MM.1S (cell line): ENCODE data around the gene APPBP2.

Experiments used
- DNase-seq: peaks from one replicate; pipeline ENCODE4 v3.0.0-alpha.2; 2015
- H2AFZ ChIP-seq: fragments of 300-600 bp; sonication (generic); 2 replicates; pipeline ENCODE4 v1.6.0; 2016; ENCODE audit warnings: antibody characterized with exemption, low read length
- H3F3A ChIP-seq: fragments of 300-600 bp; sonication (generic); 2 replicates; pipeline ENCODE4 v1.6.1; 2016; ENCODE audit warnings: mild to moderate bottlenecking, antibody characterized with exemption, low read length, moderate library complexity, mixed read lengths; ENCODE audit not compliant: insufficient read depth
- H3K27ac ChIP-seq: fragments of 300-600 bp; sonication (generic); 2 replicates; pipeline ENCODE4 v1.5.1; 2016; ENCODE audit warnings: mild to moderate bottlenecking, low read length
- H3K27me3 ChIP-seq: fragments of 300-600 bp; sonication (generic); replicated peaks from 2 replicates; pipeline ENCODE4 v1.6.0; 2016; ENCODE audit warnings: low read length; ENCODE audit not compliant: insufficient read depth
- H3K36me3 ChIP-seq: fragments of 300-600 bp; sonication (generic); replicated peaks from 2 replicates; pipeline ENCODE4 v1.6.1; 2016; ENCODE audit warnings: mild to moderate bottlenecking, low read length, mixed read lengths; ENCODE audit not compliant: insufficient read depth
- H3K4me1 ChIP-seq: fragments of 300-600 bp; sonication (generic); 2 replicates; pipeline ENCODE4 v1.6.1; 2016; ENCODE audit warnings: low read length, mixed read lengths
- H3K4me2 ChIP-seq: fragments of 300-600 bp; sonication (generic); 2 replicates; pipeline ENCODE4 v1.6.0; 2016; ENCODE audit warnings: low read depth, low read length
- H3K4me3 ChIP-seq: fragments of 300-600 bp; sonication (generic); 2 replicates; pipeline ENCODE4 v1.5.1; 2016; ENCODE audit warnings: low read length, mixed read lengths
- H3K79me2 ChIP-seq: fragments of 300-600 bp; sonication (generic); 2 replicates; pipeline ENCODE4 v1.6.1; 2016; ENCODE audit warnings: mixed run types, low read length, mixed read lengths
- H3K9ac ChIP-seq: fragments of 300-600 bp; sonication (generic); 2 replicates; pipeline ENCODE4 v1.6.1; 2016; ENCODE audit warnings: low read length, mixed read lengths
- H3K9me2 ChIP-seq: fragments of 300-600 bp; sonication (generic); replicated peaks from 2 replicates; pipeline ENCODE4 v1.6.1; 2016; ENCODE audit warnings: mild to moderate bottlenecking, low read length, mixed read lengths; ENCODE audit not compliant: insufficient read depth
- H3K9me3 ChIP-seq: fragments of 300-600 bp; sonication (generic); replicated peaks from 2 replicates; pipeline ENCODE4 v1.6.1; 2016; ENCODE audit warnings: mild to moderate bottlenecking, low read length, mixed read lengths; ENCODE audit not compliant: insufficient read depth
- H4K20me1 ChIP-seq: fragments of 300-600 bp; sonication (generic); 2 replicates; pipeline ENCODE4 v1.6.1; 2016; ENCODE audit warnings: mild to moderate bottlenecking, low read length, moderate library complexity, mixed read lengths; ENCODE audit not compliant: insufficient read depth
- EZH2 ChIP-seq: fragments of 300-600 bp; sonication (generic); optimal IDR thresholded peaks from 2 replicates; pipeline ENCODE3; 2017; ENCODE audit warnings: low read depth, mild to moderate bottlenecking, antibody characterized with exemption, low read length, mixed read lengths
- EZH2phosphoT487 ChIP-seq: fragments of 300-600 bp; sonication (generic); IDR thresholded peaks from 2 replicates; pipeline ENCODE4 v1.6.1; 2018; ENCODE audit warnings: antibody characterized with exemption, low read length
- TF ChIP-seq, protein P1 (sequence below): fragments of 300-600 bp; sonication (generic); IDR thresholded peaks from 2 replicates; pipeline ENCODE4 v1.5.1; 2016; ENCODE audit warnings: antibody characterized with exemption, low read length, mixed read lengths

Gene APPBP2

DNA sequence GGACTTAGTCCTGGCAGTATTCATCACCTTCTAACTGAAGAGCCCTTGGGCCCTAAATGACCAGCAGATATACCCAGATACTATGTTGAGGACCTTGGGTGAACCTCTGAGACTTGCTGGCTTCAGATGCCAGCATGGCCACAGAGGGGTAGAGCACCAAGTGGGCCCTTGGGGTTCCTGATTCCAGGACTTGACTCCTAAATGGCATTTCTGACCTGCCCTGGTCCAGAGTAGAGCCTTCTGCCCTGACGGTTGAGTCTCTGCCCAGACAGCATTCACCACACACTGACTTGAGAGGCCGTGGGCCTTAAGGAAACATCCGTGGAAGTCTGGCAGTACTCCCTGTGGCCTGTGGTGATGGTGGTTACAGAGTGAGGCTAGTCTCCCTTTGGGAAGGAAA is 2.8 kb upstream of the APPBP2 start:
- Histone ChIP-seq H3F3A (no peaks in the 10 kb centered on the region), H3K27me3 (no peaks in the 10 kb centered on the region), H2AFZ (no peak overlapping the region), H3K79me2 (peaks cover 31% of the 10 kb centered on the region), H3K4me3 (no peak overlapping the region), H3K9ac (no peak overlapping the region), H3K36me3 (no peaks in the 10 kb centered on the region), H3K9me3 (no peaks in the 10 kb centered on the region), H3K9me2 (no peaks in the 10 kb centered on the region), H3K4me1 (peaks cover 6% of the 10 kb centered on the region; the same call in 1 of the 2 replicates), H3K4me2 (no peak overlapping the region), H4K20me1 (no peaks in the 10 kb centered on the region), H3K27ac (no peak overlapping the region)
- no peak for DNase-seq
- TF ChIP-seq EZH2: no peak
- no peak for TF ChIP-seq EZH2phosphoT487
- TF ChIP-seq, protein P1, sequence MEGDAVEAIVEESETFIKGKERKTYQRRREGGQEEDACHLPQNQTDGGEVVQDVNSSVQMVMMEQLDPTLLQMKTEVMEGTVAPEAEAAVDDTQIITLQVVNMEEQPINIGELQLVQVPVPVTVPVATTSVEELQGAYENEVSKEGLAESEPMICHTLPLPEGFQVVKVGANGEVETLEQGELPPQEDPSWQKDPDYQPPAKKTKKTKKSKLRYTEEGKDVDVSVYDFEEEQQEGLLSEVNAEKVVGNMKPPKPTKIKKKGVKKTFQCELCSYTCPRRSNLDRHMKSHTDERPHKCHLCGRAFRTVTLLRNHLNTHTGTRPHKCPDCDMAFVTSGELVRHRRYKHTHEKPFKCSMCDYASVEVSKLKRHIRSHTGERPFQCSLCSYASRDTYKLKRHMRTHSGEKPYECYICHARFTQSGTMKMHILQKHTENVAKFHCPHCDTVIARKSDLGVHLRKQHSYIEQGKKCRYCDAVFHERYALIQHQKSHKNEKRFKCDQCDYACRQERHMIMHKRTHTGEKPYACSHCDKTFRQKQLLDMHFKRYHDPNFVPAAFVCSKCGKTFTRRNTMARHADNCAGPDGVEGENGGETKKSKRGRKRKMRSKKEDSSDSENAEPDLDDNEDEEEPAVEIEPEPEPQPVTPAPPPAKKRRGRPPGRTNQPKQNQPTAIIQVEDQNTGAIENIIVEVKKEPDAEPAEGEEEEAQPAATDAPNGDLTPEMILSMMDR: no peak

DNA sequence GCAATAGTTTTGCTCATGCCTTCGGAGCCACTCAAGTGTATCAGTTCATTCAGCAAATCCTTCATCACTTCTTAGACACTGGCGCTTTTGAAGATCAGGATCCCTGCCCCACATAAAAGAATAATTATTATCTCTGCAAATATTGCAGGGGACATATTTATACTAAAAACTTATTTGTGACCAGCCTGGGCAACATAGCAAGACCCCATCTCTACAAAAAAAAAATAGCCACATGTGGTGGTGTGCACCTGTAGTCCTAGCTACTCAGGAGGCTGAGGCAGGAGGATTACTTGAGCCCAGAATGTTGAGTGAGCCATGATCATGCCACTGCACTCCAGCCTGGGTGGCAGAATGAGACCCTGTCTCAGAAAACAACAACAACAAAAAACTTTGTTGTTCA is 1.7 kb upstream of the APPBP2 start:
- no peaks in the 10 kb centered on the region for H3F3A ChIP-seq
- no peak overlapping the region for H2AFZ ChIP-seq
- no peak overlapping the region for H3K9ac ChIP-seq
- no peaks in the 10 kb centered on the region for H3K9me2 ChIP-seq
- H3K9me3 ChIP-seq: no peaks in the 10 kb centered on the region
- H3K4me1 ChIP-seq: peaks cover 7% of the 10 kb centered on the region; the same call in 1 of the 2 replicates
- no peak for DNase-seq
- TF ChIP-seq, protein P1: no peak
- TF ChIP-seq EZH2phosphoT487 (no peak), EZH2 (no peak)
- H3K4me2 ChIP-seq: no peak overlapping the region
- no peaks in the 10 kb centered on the region for H4K20me1 ChIP-seq
- H3K4me3 ChIP-seq: no peak overlapping the region
- peaks cover 42% of the 10 kb centered on the region for H3K79me2 ChIP-seq
- H3K36me3 ChIP-seq: no peaks in the 10 kb centered on the region
- no peak overlapping the region for H3K27ac ChIP-seq
- no peaks in the 10 kb centered on the region for H3K27me3 ChIP-seq

DNA sequence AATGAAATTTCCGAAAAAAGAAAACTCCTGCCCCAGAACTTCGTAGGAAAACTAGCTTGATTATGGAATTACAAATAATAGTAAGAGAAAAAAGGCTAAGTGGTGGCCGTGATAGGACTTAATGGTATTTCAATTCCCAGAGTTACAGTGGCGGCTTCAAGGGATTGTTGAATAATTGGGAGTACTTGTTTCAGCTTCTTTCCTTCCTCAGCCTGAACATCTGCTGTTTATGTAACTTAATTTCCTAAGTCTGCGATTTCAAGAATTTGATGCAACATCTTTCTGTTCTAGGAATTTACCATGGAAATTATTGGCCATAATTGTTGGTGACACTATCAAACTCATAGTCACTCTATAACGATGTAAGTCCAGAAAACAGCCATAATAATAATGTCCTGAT is 684 bp upstream of the APPBP2 start:
- Histone ChIP-seq H3K79me2 (peaks cover 52% of the 10 kb centered on the region), H3K27ac (no peak overlapping the region), H2AFZ (peak overlapping the region; percentile 97)

More for the DNA sequence above, 684 bp upstream of the APPBP2 start:
- Histone ChIP-seq H3K9me2 (no peaks in the 10 kb centered on the region), H3K4me3 (peak overlapping the region; percentile 96), H3K9ac (peak overlapping the region; percentile 93; the same call in 1 of the 2 replicates), H4K20me1 (no peaks in the 10 kb centered on the region), H3K36me3 (no peaks in the 10 kb centered on the region), H3F3A (no peaks in the 10 kb centered on the region), H3K9me3 (no peaks in the 10 kb centered on the region), H3K4me1 (peaks cover 7% of the 10 kb centered on the region; the same call in 1 of the 2 replicates), H3K4me2 (peak overlapping the region; percentile 77), H3K27me3 (no peaks in the 10 kb centered on the region)
- DNase-seq: no peak
- TF ChIP-seq, protein P1: no peak
- no peak for TF ChIP-seq EZH2phosphoT487
- no peak for TF ChIP-seq EZH2
